ENCODE data around the gene GALR2. TPM values are rescaled to one million over a fixed set of nuclear protein-coding genes. Genes with fewer than 3 reads are reported as not detected.

The GALR2 gene
- polyA plus RNA-seq, 2 of the 4 experiments (the other 2 are of a cell fraction): 0.32 to 0.44 TPM

GRCh38 chr17:76125922-76126321, 51.3 kb downstream of the GALR2 start:
- WGBS (ENCODE audit: missing lambda C conversion rate): 76% methylated on average over 1 of the region's 1 CpG
- CTCF ChIA-PET: interaction anchor here (0.6 to 38.7 kb wide), 14 partner anchors 8 to 280 kb away, joined by 3 to 755 read pairs (median 8); partner anchors contain the start of genes EXOC7 and FOXJ1
- POLR2A ChIA-PET: no interaction called here

More at GRCh38 chr17:76125922-76126321, 51.3 kb downstream of the GALR2 start:
- Histone ChIP-seq H3K4me3 (no peak overlapping the region), H3K9me3 (no peaks in the 10 kb centered on the region), H3K27ac (no peak overlapping the region), H3K4me1 (peaks cover 8% of the 10 kb centered on the region), H3K4me2 (no peak overlapping the region)
- ATAC-seq: no peak
- peak; percentile 80 for FAIRE-seq
- DNase-seq (ENCODE audit: low read depth in 1 of 2, low spot score in 1 of 2): no peak
- TF ChIP-seq CBX8 (IDR thresholded peaks at IDR 0.05) (no peak), TFCP2L1 (CRISPR knock-in tag; IDR thresholded peaks at IDR 0.05) (no peak), EHMT2 (IDR thresholded peaks at IDR 0.05; ENCODE audit: low read depth) (no peak), ATOH8 (CRISPR knock-in tag; IDR thresholded peaks at IDR 0.05; ENCODE audit: low read depth) (no peak), ZSCAN20 (CRISPR knock-in tag; IDR thresholded peaks at IDR 0.05) (no peak), MAZ (IDR thresholded peaks at IDR 0.05; ENCODE audit: borderline replicate concordance, low read depth, low read length) (no peak), MYC (IDR thresholded peaks at IDR 0.05; ENCODE audit: borderline replicate concordance, low read length) (no peak), NFE2L2 (conservative IDR thresholded peaks at IDR 0.05; ENCODE audit: low read length) (no peak), CBX2 (IDR thresholded peaks at IDR 0.05; ENCODE audit: borderline replicate concordance, low read depth) (no peak), NPAS2 (CRISPR knock-in tag; IDR thresholded peaks at IDR 0.05; ENCODE audit: borderline replicate concordance) (no peak), POLR2AphosphoS2 (conservative IDR thresholded peaks at IDR 0.05; ENCODE audit: low read length) (no peak), HOXB13 (CRISPR knock-in tag; IDR thresholded peaks at IDR 0.05; ENCODE audit: low read depth) (no peak), ZC3H11A (IDR thresholded peaks at IDR 0.05) (no peak), FOSB (CRISPR knock-in tag; IDR thresholded peaks at IDR 0.05) (no peak), MAX (IDR thresholded peaks at IDR 0.05) (no peak), HES2 (IDR thresholded peaks at IDR 0.05) (no peak), CHD2 (IDR thresholded peaks at IDR 0.05; ENCODE audit: low read length, partially characterized antibody) (no peak)

Small RNAs within 50 kb of the gene (small RNA-seq; reads per million reads assigned to genes)
- gene MIR6868: 0 to 8.4 (median 0) reads per million in 6 experiments

Other genes with a start within 250 kb of the GALR2 start
- gene UNC13D, start 230.4 kb upstream of the GALR2 start, polyA plus RNA-seq (2011; rRNA removed): 0.97 and 1.6 TPM in 2 replicates
- 3.5 to 4.5 TPM (median 4.3 TPM) in 3 replicates for gene UNC13D, start 230.4 kb upstream of the GALR2 start, polyA plus RNA-seq (2017; fragmentation: RNase III; extraction: RNeasy Plus Mini Kit Qiagen cat#74134 plus additional on column Dnase treatment)
- 35.6 and 39.7 TPM in 2 replicates for gene WBP2, start 219.4 kb upstream of the GALR2 start, polyA plus RNA-seq (2011; rRNA removed)
- 111 to 131 TPM (median 116 TPM) in 3 replicates for gene WBP2, start 219.4 kb upstream of the GALR2 start, polyA plus RNA-seq (2017; fragmentation: RNase III; extraction: RNeasy Plus Mini Kit Qiagen cat#74134 plus additional on column Dnase treatment)
- gene TRIM47, start 196.2 kb upstream of the GALR2 start, polyA plus RNA-seq (2011; rRNA removed): 19.6 and 26.7 TPM in 2 replicates
- gene TRIM47, start 196.2 kb upstream of the GALR2 start, polyA plus RNA-seq (2017; fragmentation: RNase III; extraction: RNeasy Plus Mini Kit Qiagen cat#74134 plus additional on column Dnase treatment): 45.3 to 54.7 TPM (median 46.6 TPM) in 3 replicates
- 13.5 and 17.4 TPM in 2 replicates for gene TRIM65, start 177.8 kb upstream of the GALR2 start, polyA plus RNA-seq (2011; rRNA removed)
- 26.2 to 30.2 TPM (median 30.1 TPM) in 3 replicates for gene TRIM65, start 177.8 kb upstream of the GALR2 start, polyA plus RNA-seq (2017; fragmentation: RNase III; extraction: RNeasy Plus Mini Kit Qiagen cat#74134 plus additional on column Dnase treatment)
- gene MRPL38, start 169.9 kb upstream of the GALR2 start, polyA plus RNA-seq (2011; rRNA removed): 43.4 and 53.5 TPM in 2 replicates
- 102 to 105 TPM (median 104 TPM) in 3 replicates for gene MRPL38, start 169.9 kb upstream of the GALR2 start, polyA plus RNA-seq (2017; fragmentation: RNase III; extraction: RNeasy Plus Mini Kit Qiagen cat#74134 plus additional on column Dnase treatment)
- gene FBF1, start 133.7 kb upstream of the GALR2 start, polyA plus RNA-seq (2011; rRNA removed): 7.9 and 8.5 TPM in 2 replicates
- 14.6 to 17.8 TPM (median 17.3 TPM) in 3 replicates for gene FBF1, start 133.7 kb upstream of the GALR2 start, polyA plus RNA-seq (2017; fragmentation: RNase III; extraction: RNeasy Plus Mini Kit Qiagen cat#74134 plus additional on column Dnase treatment)
- 31.1 and 34.3 TPM in 2 replicates for gene ACOX1, start 95.6 kb upstream of the GALR2 start, polyA plus RNA-seq (2011; rRNA removed)
- gene ACOX1, start 95.6 kb upstream of the GALR2 start, polyA plus RNA-seq (2017; fragmentation: RNase III; extraction: RNeasy Plus Mini Kit Qiagen cat#74134 plus additional on column Dnase treatment): 16.0 to 17.9 TPM (median 17.2 TPM) in 3 replicates
- 11.8 TPM in 2 replicates for gene TEN1, start 95.5 kb upstream of the GALR2 start, polyA plus RNA-seq (2011; rRNA removed)
- gene TEN1, start 95.5 kb upstream of the GALR2 start, polyA plus RNA-seq (2017; fragmentation: RNase III; extraction: RNeasy Plus Mini Kit Qiagen cat#74134 plus additional on column Dnase treatment): 15.7 to 16.7 TPM (median 15.9 TPM) in 3 replicates
- gene CDK3, start 73.9 kb upstream of the GALR2 start, polyA plus RNA-seq (2011; rRNA removed): 5.5 and 8.6 TPM in 2 replicates
- gene CDK3, start 73.9 kb upstream of the GALR2 start, polyA plus RNA-seq (2017; fragmentation: RNase III; extraction: RNeasy Plus Mini Kit Qiagen cat#74134 plus additional on column Dnase treatment): 4.7 to 5.2 TPM (median 5.1 TPM) in 3 replicates
- 4.0 and 4.1 TPM in 2 replicates for gene EVPL, start 47.5 kb upstream of the GALR2 start, polyA plus RNA-seq (2011; rRNA removed)
- 11.2 to 14.6 TPM (median 13.9 TPM) in 3 replicates for gene EVPL, start 47.5 kb upstream of the GALR2 start, polyA plus RNA-seq (2017; fragmentation: RNase III; extraction: RNeasy Plus Mini Kit Qiagen cat#74134 plus additional on column Dnase treatment)
- 123 and 139 TPM in 2 replicates for gene SRP68, start 2.3 kb upstream of the GALR2 start, polyA plus RNA-seq (2011; rRNA removed)
- gene SRP68, start 2.3 kb upstream of the GALR2 start, polyA plus RNA-seq (2017; fragmentation: RNase III; extraction: RNeasy Plus Mini Kit Qiagen cat#74134 plus additional on column Dnase treatment): 113 to 123 TPM (median 121 TPM) in 3 replicates
- 0.12 TPM in 1 of 2 replicates, not detected in the other for gene ZACN, start 4.4 kb downstream of the GALR2 start, polyA plus RNA-seq (2011; rRNA removed)
- 0.20 to 0.30 TPM (median 0.21 TPM) in 3 replicates for gene ZACN, start 4.4 kb downstream of the GALR2 start, polyA plus RNA-seq (2017; fragmentation: RNase III; extraction: RNeasy Plus Mini Kit Qiagen cat#74134 plus additional on column Dnase treatment)
- 64.5 and 76.4 TPM in 2 replicates for gene EXOC7, start 29.0 kb downstream of the GALR2 start, polyA plus RNA-seq (2011; rRNA removed)
- gene EXOC7, start 29.0 kb downstream of the GALR2 start, polyA plus RNA-seq (2017; fragmentation: RNase III; extraction: RNeasy Plus Mini Kit Qiagen cat#74134 plus additional on column Dnase treatment): 63.0 to 72.3 TPM (median 71.0 TPM) in 3 replicates
- 0.09 TPM in 2 replicates for gene FOXJ1, start 66.5 kb downstream of the GALR2 start, polyA plus RNA-seq (2011; rRNA removed)
- gene FOXJ1, start 66.5 kb downstream of the GALR2 start, polyA plus RNA-seq (2017; fragmentation: RNase III; extraction: RNeasy Plus Mini Kit Qiagen cat#74134 plus additional on column Dnase treatment): 0.21 to 0.50 TPM (median 0.40 TPM) in 3 replicates
- gene RNF157, start 165.7 kb downstream of the GALR2 start, polyA plus RNA-seq (2011; rRNA removed): 7.2 and 8.2 TPM in 2 replicates
- 6.6 to 8.5 TPM (median 8.1 TPM) in 3 replicates for gene RNF157, start 165.7 kb downstream of the GALR2 start, polyA plus RNA-seq (2017; fragmentation: RNase III; extraction: RNeasy Plus Mini Kit Qiagen cat#74134 plus additional on column Dnase treatment)
- gene UBALD2, start 190.6 kb downstream of the GALR2 start, polyA plus RNA-seq (2011; rRNA removed): 13.8 and 21.5 TPM in 2 replicates
- gene UBALD2, start 190.6 kb downstream of the GALR2 start, polyA plus RNA-seq (2017; fragmentation: RNase III; extraction: RNeasy Plus Mini Kit Qiagen cat#74134 plus additional on column Dnase treatment): 11.4 to 12.9 TPM (median 12.8 TPM) in 3 replicates
- gene QRICH2, start 233.5 kb downstream of the GALR2 start, polyA plus RNA-seq (2011; rRNA removed): 0.57 and 0.86 TPM in 2 replicates
- gene QRICH2, start 233.5 kb downstream of the GALR2 start, polyA plus RNA-seq (2017; fragmentation: RNase III; extraction: RNeasy Plus Mini Kit Qiagen cat#74134 plus additional on column Dnase treatment): 0.88 to 1.7 TPM (median 1.0 TPM) in 3 replicates

Measured in A549 (cell line).